Omental fat pad (tissue), 4 donors: ENCODE measurements around the gene LCOR. TPM values are rescaled to one million over a fixed set of nuclear protein-coding genes. Genes with fewer than 3 reads are reported as not detected.

Experiments used
- ATAC-seq: fragments of 150-250 bp; one replicate; pipeline ENCODE4 v1.9.1; 2016; ENCODE audit warnings: mild to moderate bottlenecking, moderate library complexity; ENCODE audit not compliant: low FRiP score
- DNase-seq: peaks from one replicate; pipeline ENCODE4 v3.0.0-alpha.2; 2019; ENCODE audit warnings: low spot score
- CTCF ChIP-seq, 3 donors: fragments of 450-650 bp; IDR thresholded peaks; one replicate each; pipeline ENCODE4 v1.5.1; 2016 to 2017; ENCODE audit warnings: antibody characterized with exemption in 3 of 3, mild to moderate bottlenecking in 3 of 3, moderate library complexity in 2 of 3
- total RNA-seq, 4 donors: library from RNA; depleted of rRNA; stranded (reverse); fragments of >200 nt; gene quantifications; one replicate each; pipeline ENCODE4 v1.1.0, GENCODE V29; 2016

The LCOR gene
- total RNA-seq, 4 donors from 2014 or later = 19.1 to 82.0 (median 24.7) TPM

GRCh38 chr10:97005349-97005748, 173.3 kb downstream of the LCOR start:
- DNase-seq (no peak), ATAC-seq (no peak)
- no peak for TF ChIP-seq CTCF (IDR thresholded peaks at IDR 0.05)

GRCh38 chr10:97006364-97006763, 174.3 kb downstream of the LCOR start:
- TF ChIP-seq CTCF (IDR thresholded peaks at IDR 0.05) = no peak
- ATAC-seq (no peak), DNase-seq (no peak)

- no peak for ATAC-seq
- DNase-seq = no peak
- TF ChIP-seq CTCF (IDR thresholded peaks at IDR 0.05) = no peak
Measured at GRCh38 chr10:97007417-97007816, 175.3 kb downstream of the LCOR start.

GRCh38 chr10:97010695-97011206, 178.7 kb downstream of the LCOR start:
- no peak for DNase-seq
- TF ChIP-seq CTCF (IDR thresholded peaks at IDR 0.05) = no peak
- ATAC-seq = no peak

GRCh38 chr10:97011397-97011796, 179.3 kb downstream of the LCOR start:
- DNase-seq (no peak), ATAC-seq (no peak)
- no peak for TF ChIP-seq CTCF (IDR thresholded peaks at IDR 0.05)

- TF ChIP-seq CTCF (IDR thresholded peaks at IDR 0.05) = no peak
- no peak for DNase-seq
Measured at GRCh38 chr10:97012470-97012869, 180.4 kb downstream of the LCOR start.

GRCh38 chr10:97013568-97013967, 181.5 kb downstream of the LCOR start:
- TF ChIP-seq CTCF (IDR thresholded peaks at IDR 0.05) = no peak
- DNase-seq (no peak), ATAC-seq (no peak)

More at GRCh38 chr10:97012470-97012869, 180.4 kb downstream of the LCOR start:
- ATAC-seq = no peak
